HCT116 (cell line): ENCODE results near the gene SENP6. TPM values are rescaled to one million over a fixed set of nuclear protein-coding genes. Genes with fewer than 3 reads are reported as not detected.

ENCODE experiments used
- ATAC-seq: fragments of 200-7000 bp; cut with Tn5 transposase; 2 replicates; pipeline ENCODE4 v1.9.1; 2020; ENCODE audit warnings: mild to moderate bottlenecking, moderate library complexity
- BruUV-seq: library from RNA; stranded (reverse); fragments of 400-500 nt; replicated peaks from 2 replicates; lab custom pipeline; 2021; lab: Mats Ljungman, UMichigan
- CTCF ChIA-PET: fragments of 300-600 bp; sonication (Branson Sonifier 250); formaldehyde crosslinking; loops from one replicate; lab custom pipeline; 2021; ENCODE audit warnings: antibody characterized with exemption; lab: Charles Lee
- POLR2A ChIA-PET: fragments of 300-600, 350-600 bp; sonication (Branson Sonifier 250); formaldehyde crosslinking; loops from one replicate; lab custom pipeline; 2021; ENCODE audit warnings: antibody characterized with exemption; lab: Charles Lee
- RAD21 ChIA-PET, 2 experiments: fragments of 300-600 bp; sonication (Branson Sonifier 250); formaldehyde crosslinking; loops; one replicate each; lab custom pipeline; 2023; ENCODE audit warnings: low total read pairs in 2 of 2; ENCODE audit not compliant: uncharacterized antibody in 2 of 2, unreplicated experiment in 2 of 2, low non-redundant PET in 1 of 2; lab: Charles Lee
- DNase-seq: peaks from one replicate; pipeline ENCODE4 v3.0.0-alpha.2; 2010; ENCODE audit warnings: low read depth, low spot score
- H2AFZ ChIP-seq: fragments of 200-600 bp; shearing (Covaris generic), sonication (generic); 2 replicates; pipeline ENCODE4 v1.6.1; 2017; ENCODE audit warnings: low read depth, mixed run types, mixed read lengths, antibody characterized with exemption, low read length; ENCODE audit not compliant: poor library complexity, severe bottlenecking
- H3K27ac ChIP-seq: 2 replicates; pipeline ENCODE4 v1.5.1; 2012; ENCODE audit warnings: low read depth, low read length
- H3K27me3 ChIP-seq: fragments of 200-600 bp; sonication (generic); 2 replicates; pipeline ENCODE4 v1.6.1; 2016; ENCODE audit warnings: mixed run types, low read length, mixed read lengths; ENCODE audit not compliant: insufficient read depth
- H3K36me3 ChIP-seq, 2 experiments: fragments of 200-500 bp in 1 of 2; fragments of 200-600 bp in 1 of 2; sonication (Bioruptor generic) in 1 of 2; sonication (generic) in 1 of 2; 2 replicates each; pipeline versions ENCODE4 v1.5.1 to v1.6.1; 2014 to 2016; ENCODE audit warnings: low read length in 2 of 2, inconsistent platforms in 1 of 2, mixed read lengths in 1 of 2, mixed run types in 1 of 2; ENCODE audit not compliant: insufficient read depth in 2 of 2, control insufficient read depth in 1 of 2
- H3K4me1 ChIP-seq, 2 experiments: fragments of 200-600 bp in 1 of 2; sonication (generic) in 1 of 2; 2 replicates each; pipeline versions ENCODE4 v1.5.1 to v1.6.1; 2012 to 2017; ENCODE audit warnings: low read length in 2 of 2, inconsistent platforms in 1 of 2, mild to moderate bottlenecking in 1 of 2, mixed read lengths in 1 of 2, mixed run types in 1 of 2, moderate library complexity in 1 of 2; ENCODE audit not compliant: insufficient read depth in 2 of 2, control insufficient read depth in 1 of 2
- H3K4me2 ChIP-seq: fragments of 200-600 bp; sonication (generic); 2 replicates; pipeline ENCODE4 v1.6.1; 2017; ENCODE audit warnings: mixed run types, low read length, mixed read lengths
- H3K4me3 ChIP-seq, 2 experiments: fragments of 200-600 bp in 1 of 2; sonication (generic) in 1 of 2; replicated peaks in 1 of 2; 2 replicates each; pipeline ENCODE4 v1.5.1; 2011 to 2016; ENCODE audit warnings: low read length in 2 of 2, control low read depth in 1 of 2, low read depth in 1 of 2, mild to moderate bottlenecking in 1 of 2, mixed read lengths in 1 of 2, mixed run types in 1 of 2
- H3K79me2 ChIP-seq: fragments of 200-600 bp; sonication (generic); 2 replicates; pipeline ENCODE4 v1.6.1; 2017; ENCODE audit warnings: mild to moderate bottlenecking, mixed run types, low read length, moderate library complexity, mixed read lengths; ENCODE audit not compliant: insufficient read depth
- H3K9ac ChIP-seq: fragments of 200-600 bp; sonication (generic); 2 replicates; pipeline ENCODE4 v1.6.1; 2016; ENCODE audit warnings: low read length, mixed read lengths
- H3K9me2 ChIP-seq: fragments of 200-600 bp; sonication (generic), shearing (Covaris generic); 2 replicates; pipeline ENCODE4 v1.6.1; 2017; ENCODE audit warnings: mixed run types, mild to moderate bottlenecking, moderate library complexity; ENCODE audit not compliant: insufficient read depth
- H3K9me3 ChIP-seq, 2 experiments: fragments of 200-500 bp in 1 of 2; fragments of 200-600 bp in 1 of 2; sonication (Bioruptor generic) in 1 of 2; sonication (generic) in 1 of 2; 2 replicates each; pipeline ENCODE4 v1.6.1; 2014 to 2017; ENCODE audit warnings: low read length in 2 of 2, mixed read lengths in 2 of 2, inconsistent platforms in 1 of 2, low read depth in 1 of 2, mild to moderate bottlenecking in 1 of 2, mixed run types in 1 of 2, moderate library complexity in 1 of 2; ENCODE audit not compliant: control insufficient read depth in 1 of 2, insufficient read depth in 1 of 2
- H4K20me1 ChIP-seq: fragments of 200-600 bp; sonication (generic), shearing (Covaris generic); 2 replicates; pipeline ENCODE4 v1.6.1; 2017; ENCODE audit warnings: mixed run types, mild to moderate bottlenecking, moderate library complexity; ENCODE audit not compliant: insufficient read depth
- CEBPB ChIP-seq: IDR thresholded peaks from 2 replicates; pipeline ENCODE4 v1.6.1; 2012; ENCODE audit warnings: low read depth
- EGR1 ChIP-seq: IDR thresholded peaks from 2 replicates; pipeline ENCODE4 v1.6.1; 2012; ENCODE audit warnings: low read depth
- ELF1 ChIP-seq: IDR thresholded peaks from 2 replicates; pipeline ENCODE4 v1.6.1; 2012; ENCODE audit warnings: low read depth, borderline replicate concordance
- EZH2phosphoT487 ChIP-seq: fragments of 200-600 bp; IDR thresholded peaks from 2 replicates; pipeline ENCODE4 v1.6.1; 2018; ENCODE audit warnings: antibody characterized with exemption, borderline replicate concordance
- FOSL1 ChIP-seq: IDR thresholded peaks from 2 replicates; pipeline ENCODE4 v1.6.1; 2012; ENCODE audit warnings: low read depth
- JUND ChIP-seq: IDR thresholded peaks from 2 replicates; pipeline ENCODE4 v1.6.1; 2012
- MAX ChIP-seq: IDR thresholded peaks from 2 replicates; pipeline ENCODE4 v1.6.1; 2012
- YY1 ChIP-seq: IDR thresholded peaks from 2 replicates; pipeline ENCODE4 v1.6.1; 2011; ENCODE audit warnings: low read length, low read depth, moderate library complexity, mild to moderate bottlenecking; ENCODE audit not compliant: insufficient replicate concordance; ENCODE audit errors: extremely low read depth
- ZBTB33 ChIP-seq: IDR thresholded peaks from 2 replicates; pipeline ENCODE4 v1.6.1; 2011; ENCODE audit warnings: mild to moderate bottlenecking, low read length, moderate library complexity; ENCODE audit not compliant: insufficient replicate concordance; ENCODE audit errors: extremely low read depth
- ZFX ChIP-seq: fragments of 450-650 bp; IDR thresholded peaks from 2 replicates; pipeline ENCODE4 v1.6.1; 2017
- intact Hi-C: fragments of 100-400 bp; cut with micrococcal nuclease; formaldehyde crosslinking; loops from 2 replicates; pipeline ENCODE4 v1.10.0; 2022
- total RNA-seq: library from RNA; stranded (reverse); gene quantifications from one replicate; pipeline ENCODE4 v1.2.1, GENCODE V29; 2021; ENCODE audit not compliant: unreplicated experiment
- TF ChIP-seq, protein P1 (sequence below): IDR thresholded peaks from 2 replicates; pipeline ENCODE4 v1.6.1; 2012; ENCODE audit warnings: low read depth
- TF ChIP-seq, protein P2 (sequence below), 3 experiments: fragments of 200-600 bp in 1 of 3; sonication (generic) in 1 of 3; IDR thresholded peaks in 2 of 3; conservative IDR thresholded peaks in 1 of 3; 2 replicates each; pipeline ENCODE4 v1.5.1; 2012 to 2017; ENCODE audit warnings: low read depth in 2 of 3, low read length in 2 of 3, antibody characterized with exemption in 1 of 3, borderline replicate concordance in 1 of 3, control low read depth in 1 of 3, mild to moderate bottlenecking in 1 of 3, mixed read lengths in 1 of 3, mixed run types in 1 of 3, moderate library complexity in 1 of 3; ENCODE audit not compliant: insufficient read depth in 1 of 3
- TF ChIP-seq, protein P3 (sequence below): IDR thresholded peaks from 2 replicates; pipeline ENCODE4 v1.6.1; 2012

SENP6 gene
- total RNA-seq, 1 experiment from 2014 or later: 78.1 TPM

GRCh38 chr6:75566137-75566767 lies 35.4 kb upstream of the SENP6 start (continued):
- TF ChIP-seq ELF1 (no peak), ZBTB33 (no peak)

DNA sequence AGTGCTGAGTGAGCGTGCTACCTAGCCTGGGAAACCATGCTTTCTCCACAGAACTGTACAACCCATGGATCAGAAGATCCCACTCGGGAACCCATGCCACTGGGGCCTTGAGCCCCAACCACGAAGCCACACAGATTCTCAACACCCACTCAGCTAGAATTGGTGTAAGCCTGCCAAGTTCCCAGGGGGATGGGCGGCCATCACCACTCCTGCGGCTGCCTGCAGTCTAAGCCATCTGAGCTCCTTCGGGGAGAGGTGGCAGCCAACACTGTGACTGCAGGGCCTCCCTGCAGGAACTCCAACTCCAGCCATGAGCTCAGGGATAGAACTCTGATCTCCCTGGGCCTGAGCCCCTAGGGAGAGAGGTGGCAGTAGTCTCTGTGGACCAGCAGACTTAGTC lies 33.6 kb upstream of the SENP6 start:
- DNase-seq: no peak
- no peak overlapping the region for H3K4me3 ChIP-seq
- no peaks in the 10 kb centered on the region for H3K27me3 ChIP-seq
- H3K9ac ChIP-seq: no peak overlapping the region
- POLR2A ChIA-PET: no interaction called here
- no peaks in the 10 kb centered on the region for H3K79me2 ChIP-seq
- H3K4me2 ChIP-seq: no peak overlapping the region
- no peaks in the 10 kb centered on the region for H4K20me1 ChIP-seq
- intact Hi-C loops: no loop called here
- no peaks in the 10 kb centered on the region for H3K9me2 ChIP-seq
- BruUV-seq: no TSS peak
- H3K9me3 ChIP-seq: peaks cover 7 to 9% of the 10 kb centered on the region in 2 experiments; a peak in 2 of 4 replicates
- no peak overlapping the region for H3K27ac ChIP-seq
- no peaks in the 10 kb centered on the region for H3K4me1 ChIP-seq
- H3K36me3 ChIP-seq: no peaks in the 10 kb centered on the region
- H2AFZ ChIP-seq: no peak overlapping the region
- CTCF ChIA-PET: no interaction called here
- ATAC-seq: no peak
- RAD21 ChIA-PET: no interaction called here
- TF ChIP-seq JUND (no peak), EZH2phosphoT487 (no peak), MAX (no peak), ELF1 (no peak), YY1 (no peak), ZFX (no peak), ZBTB33 (no peak), CEBPB (no peak), EGR1 (no peak), FOSL1 (no peak)
- TF ChIP-seq, protein P1, sequence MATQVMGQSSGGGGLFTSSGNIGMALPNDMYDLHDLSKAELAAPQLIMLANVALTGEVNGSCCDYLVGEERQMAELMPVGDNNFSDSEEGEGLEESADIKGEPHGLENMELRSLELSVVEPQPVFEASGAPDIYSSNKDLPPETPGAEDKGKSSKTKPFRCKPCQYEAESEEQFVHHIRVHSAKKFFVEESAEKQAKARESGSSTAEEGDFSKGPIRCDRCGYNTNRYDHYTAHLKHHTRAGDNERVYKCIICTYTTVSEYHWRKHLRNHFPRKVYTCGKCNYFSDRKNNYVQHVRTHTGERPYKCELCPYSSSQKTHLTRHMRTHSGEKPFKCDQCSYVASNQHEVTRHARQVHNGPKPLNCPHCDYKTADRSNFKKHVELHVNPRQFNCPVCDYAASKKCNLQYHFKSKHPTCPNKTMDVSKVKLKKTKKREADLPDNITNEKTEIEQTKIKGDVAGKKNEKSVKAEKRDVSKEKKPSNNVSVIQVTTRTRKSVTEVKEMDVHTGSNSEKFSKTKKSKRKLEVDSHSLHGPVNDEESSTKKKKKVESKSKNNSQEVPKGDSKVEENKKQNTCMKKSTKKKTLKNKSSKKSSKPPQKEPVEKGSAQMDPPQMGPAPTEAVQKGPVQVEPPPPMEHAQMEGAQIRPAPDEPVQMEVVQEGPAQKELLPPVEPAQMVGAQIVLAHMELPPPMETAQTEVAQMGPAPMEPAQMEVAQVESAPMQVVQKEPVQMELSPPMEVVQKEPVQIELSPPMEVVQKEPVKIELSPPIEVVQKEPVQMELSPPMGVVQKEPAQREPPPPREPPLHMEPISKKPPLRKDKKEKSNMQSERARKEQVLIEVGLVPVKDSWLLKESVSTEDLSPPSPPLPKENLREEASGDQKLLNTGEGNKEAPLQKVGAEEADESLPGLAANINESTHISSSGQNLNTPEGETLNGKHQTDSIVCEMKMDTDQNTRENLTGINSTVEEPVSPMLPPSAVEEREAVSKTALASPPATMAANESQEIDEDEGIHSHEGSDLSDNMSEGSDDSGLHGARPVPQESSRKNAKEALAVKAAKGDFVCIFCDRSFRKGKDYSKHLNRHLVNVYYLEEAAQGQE: no peak
- TF ChIP-seq, protein P2, sequence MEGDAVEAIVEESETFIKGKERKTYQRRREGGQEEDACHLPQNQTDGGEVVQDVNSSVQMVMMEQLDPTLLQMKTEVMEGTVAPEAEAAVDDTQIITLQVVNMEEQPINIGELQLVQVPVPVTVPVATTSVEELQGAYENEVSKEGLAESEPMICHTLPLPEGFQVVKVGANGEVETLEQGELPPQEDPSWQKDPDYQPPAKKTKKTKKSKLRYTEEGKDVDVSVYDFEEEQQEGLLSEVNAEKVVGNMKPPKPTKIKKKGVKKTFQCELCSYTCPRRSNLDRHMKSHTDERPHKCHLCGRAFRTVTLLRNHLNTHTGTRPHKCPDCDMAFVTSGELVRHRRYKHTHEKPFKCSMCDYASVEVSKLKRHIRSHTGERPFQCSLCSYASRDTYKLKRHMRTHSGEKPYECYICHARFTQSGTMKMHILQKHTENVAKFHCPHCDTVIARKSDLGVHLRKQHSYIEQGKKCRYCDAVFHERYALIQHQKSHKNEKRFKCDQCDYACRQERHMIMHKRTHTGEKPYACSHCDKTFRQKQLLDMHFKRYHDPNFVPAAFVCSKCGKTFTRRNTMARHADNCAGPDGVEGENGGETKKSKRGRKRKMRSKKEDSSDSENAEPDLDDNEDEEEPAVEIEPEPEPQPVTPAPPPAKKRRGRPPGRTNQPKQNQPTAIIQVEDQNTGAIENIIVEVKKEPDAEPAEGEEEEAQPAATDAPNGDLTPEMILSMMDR (IDR thresholded peaks at IDR 0.05 in 2 of 3, conservative IDR thresholded peaks at IDR 0.05 in 1 of 3; ENCODE audit: borderline replicate concordance in 1 of 3, insufficient read depth in 1 of 3, low read depth in 2 of 3, low read length in 2 of 3): no peak
- TF ChIP-seq, protein P3, sequence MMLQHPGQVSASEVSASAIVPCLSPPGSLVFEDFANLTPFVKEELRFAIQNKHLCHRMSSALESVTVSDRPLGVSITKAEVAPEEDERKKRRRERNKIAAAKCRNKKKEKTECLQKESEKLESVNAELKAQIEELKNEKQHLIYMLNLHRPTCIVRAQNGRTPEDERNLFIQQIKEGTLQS: no peak
